Pancreas (tissue), 10 donors: ENCODE data around the gene PALM. TPM values are rescaled to one million over a fixed set of nuclear protein-coding genes. Genes with fewer than 3 reads are reported as not detected.

ENCODE experiments used
- ATAC-seq, 4 donors: fragments of 200-7000 bp; cut with Tn5 transposase; one replicate each; pipeline versions ENCODE4 v1.8.0 to v1.9.1; 2020; ENCODE audit warnings: mild to moderate bottlenecking in 4 of 4, moderate library complexity in 4 of 4
- DNase-seq, 6 donors: peaks; one replicate each; pipeline ENCODE4 v3.0.0-alpha.2; 2020
- FAIRE-seq: peaks from 2 replicates; lab custom pipeline; 2012; peaks lifted over from hg19 to GRCh38; lab: Jason Lieb, UNC
- H3K27ac ChIP-seq, 4 donors: fragments of 200-600 bp; sonication (generic); 1 replicate in 3 of 4; 2 replicates in 1 of 4; pipeline versions ENCODE4 v1.5.0 to v1.8.0; 2020
- H3K27me3 ChIP-seq, 4 donors: fragments of 200-600 bp; one replicate each; pipeline ENCODE4 v1.8.0; 2021
- H3K36me3 ChIP-seq, 3 donors: fragments of 200-600 bp; sonication (generic) in 1 of 3; one replicate each; pipeline versions ENCODE4 v1.5.0 to v1.8.0; 2020 to 2021
- H3K4me1 ChIP-seq, 3 donors: fragments of 200-600 bp; one replicate each; pipeline ENCODE4 v1.8.0; 2021
- H3K4me3 ChIP-seq, 4 donors: fragments of 200-600 bp; sonication (generic) in 2 of 4; one replicate each; pipeline versions ENCODE4 v1.5.0 to v1.8.0; 2020 to 2021
- H3K9me3 ChIP-seq, 4 donors: fragments of 200-600 bp; one replicate each; pipeline ENCODE4 v1.8.0; 2021
- CTCF ChIP-seq, 4 donors: fragments of 200-600 bp; sonication (generic) in 3 of 4; IDR thresholded peaks; one replicate each; pipeline versions ENCODE4 v1.5.0 to v1.8.0; 2021; ENCODE audit warnings: antibody characterized with exemption in 4 of 4
- WGBS, 2 donors: extraction: QIAGEN DNeasy Blood & Tissue Kit; methylation state at CpG; one replicate each; pipeline ENCODE4 v1.1.7; 2013; 5-methylcytosine and 5-hydroxymethylcytosine counted together
- intact Hi-C, 3 donors: fragments of 100-400 bp; cut with DNase I; formaldehyde crosslinking; loops; one replicate each; pipeline versions ENCODE4 v1.11.1 to v1.14.2; 2022
- polyA plus RNA-seq, 2 donors: library from polyadenylated mRNA; stranded (reverse); fragments of 200-250 nt; gene quantifications; one replicate each; pipeline ENCODE4 v1.2.3, GENCODE V29; 2013
- total RNA-seq, 6 donors: library from RNA; stranded (reverse); fragmentation: NEBNext Ultra II Directional in 4 of 6; extraction: Animal tissue kit (Norgen Biotek cat#: 25700) in 4 of 6; gene quantifications; one replicate each; pipeline versions ENCODE4 v1.2.1 to v1.2.4, GENCODE V29; 2021 to 2023
- donor health status: healthy with polysubstance abuse.
- donor health status: DM: no; HTN: no; CAD: no; lungs with moderate emphysema.
- donor health status: DM: no; HTN: no; CAD: no.
- donor health status: control.
- donor health status: control.
- donor health status: Bipolar disorder and iron deficiency.
- donor health status: DM: yes; HTN: yes; CAD: no.
- donor health status: DM: no; HTN: no; CAD: no.
- donor health status: DM: no; HTN: no; CAD: no.
- donor health status: DM: yes; HTN: yes; CAD: no.

PALM gene
- total and polyA plus RNA-seq, 8 donors: 3.5 to 12.6 (median 6.2) TPM

- ATAC-seq (peak in 2 of 4 donors; percentile 15 to 20), FAIRE-seq (no peak), DNase-seq (peak in 1 of 6 donors; percentile 57)
- no peak for TF ChIP-seq CTCF (IDR thresholded peaks at IDR 0.05)
- intact Hi-C loops: no loop called here
- Histone ChIP-seq H3K36me3 (no peaks in the 10 kb centered on the region), H3K4me1 (no peaks in the 10 kb centered on the region), H3K9me3 (no peaks in the 10 kb centered on the region), H3K27ac (peak overlapping the region in 1 of 4 donors; percentile 17), H3K27me3 (no peaks in the 10 kb centered on the region), H3K4me3 (no peak overlapping the region)
- 63 to 71% methylated on average over 33 of the region's 33 CpGs for WGBS, 2 donors
Measured at GRCh38 chr19:788983-789700, 80.4 kb downstream of the PALM start.

- ATAC-seq: no peak
- Histone ChIP-seq H3K27me3 (no peaks in the 10 kb centered on the region), H3K9me3 (no peaks in the 10 kb centered on the region), H3K27ac (peak overlapping the region in 1 of 4 donors; percentile 17), H3K4me3 (no peak overlapping the region), H3K36me3 (no peaks in the 10 kb centered on the region), H3K4me1 (no peaks in the 10 kb centered on the region)
- WGBS, 2 donors: 87 to 91% methylated on average over 9 of the region's 9 CpGs
- intact Hi-C loops: no loop called here
- DNase-seq: peak in 1 of 6 donors; percentile 8
- TF ChIP-seq CTCF (IDR thresholded peaks at IDR 0.05): no peak
- no peak for FAIRE-seq
Measured at GRCh38 chr19:789701-790060, 80.9 kb downstream of the PALM start.

GRCh38 chr19:791007-791566 is 82.4 kb downstream of the PALM start:
- H3K27ac ChIP-seq: no peak overlapping the region

GRCh38 chr19:791567-792305 is 83.0 kb downstream of the PALM start:
- ATAC-seq: no peak
- Histone ChIP-seq H3K27me3 (no peaks in the 10 kb centered on the region), H3K4me3 (no peak overlapping the region), H3K4me1 (peaks cover 0 to 3% (median 0%) of the 10 kb centered on the region in 3 donors), H3K9me3 (no peaks in the 10 kb centered on the region), H3K36me3 (no peaks in the 10 kb centered on the region), H3K27ac (no peak overlapping the region)
- FAIRE-seq: no peak
- TF ChIP-seq CTCF (IDR thresholded peaks at IDR 0.05): no peak
- intact Hi-C loops: no loop called here
- peak in 3 of 6 donors; percentile 16 to 70 (median 53) for DNase-seq
- WGBS, 2 donors: 51 to 76% methylated on average over 5 to 8 of the region's 8 CpGs

More at GRCh38 chr19:791007-791566, 82.4 kb downstream of the PALM start:
- Histone ChIP-seq H3K36me3 (no peaks in the 10 kb centered on the region), H3K4me1 (peaks cover 0 to 3% (median 0%) of the 10 kb centered on the region in 3 donors), H3K9me3 (no peaks in the 10 kb centered on the region), H3K4me3 (no peak overlapping the region), H3K27me3 (no peaks in the 10 kb centered on the region)
- TF ChIP-seq CTCF (IDR thresholded peaks at IDR 0.05): no peak
- ATAC-seq (no peak), FAIRE-seq (no peak), DNase-seq (no peak)
- intact Hi-C loops: no loop called here
- 85 to 87% methylated on average over 26 of the region's 26 CpGs for WGBS, 2 donors
